Transverse colon (tissue), 4 donors: ENCODE results near the gene ZNF74.
"Not testable (repeated sequence)": the region's sequence is repeated elsewhere in the genome, so short reads cannot be mapped to it uniquely, and the experiment has no call there.

Source experiments
- POLR2A ChIP-seq: fragments of 450-650 bp; IDR thresholded peaks from one replicate; pipeline ENCODE4 v1.6.1; 2016; ENCODE audit warnings: antibody characterized with exemption, mild to moderate bottlenecking, moderate library complexity
- POLR2AphosphoS5 ChIP-seq, 3 donors: sonication (generic); formaldehyde crosslinking; IDR thresholded peaks; one replicate each; pipeline ENCODE4 v1.6.1; 2016; ENCODE audit warnings: antibody characterized with exemption in 3 of 3
- TF ChIP-seq, protein P1 (sequence below), 5 experiments: fragments of 200-600 bp in 3 of 5; fragments of 450-650 bp in 2 of 5; sonication (generic) in 3 of 5; IDR thresholded peaks; 1 replicate in 2 of 5; 2 replicates in 3 of 5; pipeline ENCODE4 v1.5.1; 2016 to 2017; ENCODE audit warnings: antibody characterized with exemption in 5 of 5, inconsistent platforms in 3 of 5, mild to moderate bottlenecking in 2 of 5, moderate library complexity in 1 of 5

- not testable (repeated sequence) for TF ChIP-seq POLR2A; POLR2AphosphoS5 (IDR thresholded peaks at IDR 0.05)
- TF ChIP-seq, protein P1, sequence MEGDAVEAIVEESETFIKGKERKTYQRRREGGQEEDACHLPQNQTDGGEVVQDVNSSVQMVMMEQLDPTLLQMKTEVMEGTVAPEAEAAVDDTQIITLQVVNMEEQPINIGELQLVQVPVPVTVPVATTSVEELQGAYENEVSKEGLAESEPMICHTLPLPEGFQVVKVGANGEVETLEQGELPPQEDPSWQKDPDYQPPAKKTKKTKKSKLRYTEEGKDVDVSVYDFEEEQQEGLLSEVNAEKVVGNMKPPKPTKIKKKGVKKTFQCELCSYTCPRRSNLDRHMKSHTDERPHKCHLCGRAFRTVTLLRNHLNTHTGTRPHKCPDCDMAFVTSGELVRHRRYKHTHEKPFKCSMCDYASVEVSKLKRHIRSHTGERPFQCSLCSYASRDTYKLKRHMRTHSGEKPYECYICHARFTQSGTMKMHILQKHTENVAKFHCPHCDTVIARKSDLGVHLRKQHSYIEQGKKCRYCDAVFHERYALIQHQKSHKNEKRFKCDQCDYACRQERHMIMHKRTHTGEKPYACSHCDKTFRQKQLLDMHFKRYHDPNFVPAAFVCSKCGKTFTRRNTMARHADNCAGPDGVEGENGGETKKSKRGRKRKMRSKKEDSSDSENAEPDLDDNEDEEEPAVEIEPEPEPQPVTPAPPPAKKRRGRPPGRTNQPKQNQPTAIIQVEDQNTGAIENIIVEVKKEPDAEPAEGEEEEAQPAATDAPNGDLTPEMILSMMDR (IDR thresholded peaks at IDR 0.05): not testable (repeated sequence)
These were observed 36.0 kb upstream of the ZNF74 start for GRCh38 chr22:20357967-20358366.
